GM12891 (cell line): Measurements from ENCODE around the gene ARHGEF6. TPM values are rescaled to one million over a fixed set of nuclear protein-coding genes. Genes with fewer than 3 reads are reported as not detected.
"Not testable (repeated sequence)": the region's sequence is repeated elsewhere in the genome, so short reads cannot be mapped to it uniquely, and the experiment has no call there.

Experiments
- DNase-seq: peaks from one replicate; pipeline ENCODE4 v3.0.0; 2011; ENCODE audit warnings: low spot score; ENCODE audit not compliant: insufficient read length
- FAIRE-seq: peaks from 2 replicates; lab custom pipeline; 2011; peaks lifted over from hg19 to GRCh38; lab: Jason Lieb, UNC
- PAX5 ChIP-seq: IDR thresholded peaks from 2 replicates; pipeline ENCODE4 v1.6.1; 2011; ENCODE audit warnings: low read length, moderate library complexity, mild to moderate bottlenecking; ENCODE audit not compliant: insufficient read depth, severe bottlenecking
- POLR2A ChIP-seq: IDR thresholded peaks from 2 replicates; pipeline ENCODE4 v1.6.1; 2011; ENCODE audit warnings: low read depth, low read length, control low read depth
- POLR2AphosphoS5 ChIP-seq: IDR thresholded peaks from 2 replicates; pipeline ENCODE4 v1.6.1; 2011; ENCODE audit warnings: low read depth, low read length, control low read depth
- POU2F2 ChIP-seq: IDR thresholded peaks from 2 replicates; pipeline ENCODE4 v1.6.1; 2011; ENCODE audit warnings: low read depth, mild to moderate bottlenecking, control low read depth, low read length, moderate library complexity
- SPI1 ChIP-seq: IDR thresholded peaks from 2 replicates; pipeline ENCODE4 v1.6.1; 2011; ENCODE audit warnings: low read depth, low read length, control low read depth
- TAF1 ChIP-seq: IDR thresholded peaks from 2 replicates; pipeline ENCODE4 v1.6.1; 2011; ENCODE audit warnings: low read depth, low read length, control low read depth
- polyA plus RNA-seq: library from polyadenylated mRNA; unstranded; fragments of >200 nt; gene quantifications from one replicate; pipeline ENCODE4 v1.2.1, GENCODE V29; 2012; ENCODE audit warnings: low read depth, missing spikeins, inconsistent platforms; ENCODE audit not compliant: missing spikeins

Gene ARHGEF6, protein sequence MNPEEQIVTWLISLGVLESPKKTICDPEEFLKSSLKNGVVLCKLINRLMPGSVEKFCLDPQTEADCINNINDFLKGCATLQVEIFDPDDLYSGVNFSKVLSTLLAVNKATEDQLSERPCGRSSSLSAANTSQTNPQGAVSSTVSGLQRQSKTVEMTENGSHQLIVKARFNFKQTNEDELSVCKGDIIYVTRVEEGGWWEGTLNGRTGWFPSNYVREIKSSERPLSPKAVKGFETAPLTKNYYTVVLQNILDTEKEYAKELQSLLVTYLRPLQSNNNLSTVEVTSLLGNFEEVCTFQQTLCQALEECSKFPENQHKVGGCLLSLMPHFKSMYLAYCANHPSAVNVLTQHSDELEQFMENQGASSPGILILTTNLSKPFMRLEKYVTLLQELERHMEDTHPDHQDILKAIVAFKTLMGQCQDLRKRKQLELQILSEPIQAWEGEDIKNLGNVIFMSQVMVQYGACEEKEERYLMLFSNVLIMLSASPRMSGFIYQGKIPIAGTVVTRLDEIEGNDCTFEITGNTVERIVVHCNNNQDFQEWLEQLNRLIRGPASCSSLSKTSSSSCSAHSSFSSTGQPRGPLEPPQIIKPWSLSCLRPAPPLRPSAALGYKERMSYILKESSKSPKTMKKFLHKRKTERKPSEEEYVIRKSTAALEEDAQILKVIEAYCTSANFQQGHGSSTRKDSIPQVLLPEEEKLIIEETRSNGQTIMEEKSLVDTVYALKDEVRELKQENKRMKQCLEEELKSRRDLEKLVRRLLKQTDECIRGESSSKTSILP
- 10.1 TPM for polyA plus RNA-seq

DNA sequence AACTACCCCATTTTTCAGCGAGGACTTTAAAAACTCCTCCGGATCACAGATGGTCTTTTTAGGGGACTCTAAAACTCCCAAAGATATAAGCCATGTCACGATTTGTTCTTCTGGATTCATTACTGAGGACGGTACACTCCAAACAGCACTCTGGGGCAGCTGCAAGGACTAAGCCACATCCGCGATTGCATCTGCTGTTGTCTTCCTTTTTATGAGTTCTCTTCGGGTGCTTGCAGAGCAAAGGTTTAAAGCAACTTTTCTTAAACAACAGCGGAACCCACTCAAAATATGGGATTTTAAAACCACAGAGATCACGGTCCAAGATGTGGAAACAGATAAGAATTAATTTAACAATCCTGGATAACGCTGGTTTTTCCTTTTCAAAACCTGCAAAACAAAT lies at the start of gene ARHGEF6:
TSS of gene ARHGEF6 (minus strand) at position 170 of the 400 bp plus-strand sequence. CDS start at position 120, 50 bp downstream.
- no peak for DNase-seq

DNA sequence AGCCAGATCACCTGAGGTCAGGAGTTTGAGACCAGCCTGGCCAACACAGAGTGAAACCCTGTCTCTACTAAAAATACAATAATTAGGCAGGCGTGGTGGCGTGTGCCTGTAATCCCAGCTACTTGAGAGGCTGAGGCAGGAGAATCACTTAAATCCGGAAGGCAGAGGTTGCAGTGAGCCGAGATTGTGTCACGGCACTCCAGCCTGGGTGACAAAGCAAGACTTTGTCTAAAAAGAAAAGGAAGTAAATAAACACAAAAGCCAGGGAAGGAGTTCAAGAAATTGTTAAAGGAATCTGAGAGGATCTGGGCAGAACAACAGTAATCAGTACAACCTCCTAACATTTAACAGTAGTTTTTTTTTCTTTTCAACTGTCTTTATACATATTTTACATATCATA lies 48.7 kb upstream of the ARHGEF6 start:
- FAIRE-seq (no peak), DNase-seq (no peak)
- no peak for TF ChIP-seq POLR2A
- TF ChIP-seq TAF1: no peak
- TF ChIP-seq SPI1: no peak
- no peak for TF ChIP-seq POU2F2
- no peak for TF ChIP-seq POLR2AphosphoS5
- no peak for TF ChIP-seq PAX5

More for the DNA sequence above, at the start of gene ARHGEF6:
- FAIRE-seq: peak; percentile 28
- TF ChIP-seq PAX5 (no peak), POLR2A (no peak), TAF1 (no peak), POU2F2 (no peak), SPI1 (no peak), POLR2AphosphoS5 (no peak)

DNA sequence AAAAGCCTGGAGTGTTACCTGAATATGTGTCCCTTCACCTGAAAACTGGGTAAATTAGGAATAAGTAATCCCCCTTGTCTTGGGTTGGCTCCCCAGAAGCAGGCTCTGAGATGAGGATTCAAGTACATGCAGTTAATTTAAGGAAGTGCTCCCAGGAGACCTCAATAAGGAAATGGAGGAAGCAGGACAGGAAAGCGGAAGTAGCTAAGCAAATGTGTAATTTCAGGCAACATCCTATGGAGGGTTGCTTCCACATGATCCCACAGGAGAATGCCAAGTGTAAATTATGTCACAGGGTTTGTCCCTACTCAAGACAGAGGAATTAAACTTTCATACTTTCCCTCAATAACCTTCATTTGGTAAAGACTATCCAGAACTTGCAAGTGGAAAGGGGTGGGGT lies 48.1 kb upstream of the ARHGEF6 start:
- no peak for FAIRE-seq

DNA sequence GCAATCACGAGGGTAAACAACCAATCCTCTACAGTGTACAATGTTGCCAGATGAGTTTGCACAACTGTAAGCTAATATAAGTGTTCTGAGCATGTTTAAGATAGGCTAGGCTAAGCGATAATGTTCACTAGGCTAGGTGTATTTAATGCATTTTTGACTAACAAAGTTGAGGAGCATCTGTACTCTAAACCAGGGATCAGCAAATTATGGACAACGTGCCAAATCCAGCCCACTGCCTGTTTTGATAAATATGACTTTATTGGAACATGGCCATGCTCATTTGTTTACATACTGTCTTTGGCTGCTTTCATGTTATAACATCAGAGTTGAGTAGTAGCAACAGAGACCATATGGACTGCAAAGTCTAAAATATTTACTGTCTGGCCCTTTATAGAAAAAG lies 46.3 kb upstream of the ARHGEF6 start:
- DNase-seq: no peak
- no peak for FAIRE-seq
- TF ChIP-seq POLR2A (no peak), POLR2AphosphoS5 (no peak)

More for the DNA sequence above, 48.1 kb upstream of the ARHGEF6 start:
- DNase-seq: no peak
- TF ChIP-seq POLR2A (no peak), PAX5 (no peak), POLR2AphosphoS5 (no peak), TAF1 (no peak), SPI1 (no peak), POU2F2 (no peak)

DNA sequence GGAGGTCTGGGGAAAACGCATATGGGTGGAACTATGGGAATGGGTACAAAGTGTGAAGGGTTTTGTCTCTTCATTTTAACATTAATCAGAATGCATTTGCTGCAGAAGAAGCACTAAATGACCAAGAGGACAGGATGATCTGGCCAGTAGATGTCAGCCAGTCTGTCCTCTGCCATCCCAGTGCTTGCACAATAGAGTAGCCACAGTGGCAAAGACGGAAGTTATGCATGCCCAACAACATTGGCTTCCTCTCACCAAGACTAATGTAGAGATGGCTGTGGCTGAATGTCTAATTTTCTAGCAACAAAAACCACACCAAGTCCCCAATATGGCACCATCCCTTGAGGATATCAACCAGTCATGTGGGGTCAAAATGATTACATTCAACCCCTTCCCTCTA lies 45.0 kb upstream of the ARHGEF6 start:
- no peak for DNase-seq
- FAIRE-seq: peak; percentile 64
- TF ChIP-seq POLR2AphosphoS5: no peak
- TF ChIP-seq PAX5: no peak
- TF ChIP-seq TAF1: no peak
- no peak for TF ChIP-seq SPI1
- no peak for TF ChIP-seq POLR2A
- no peak for TF ChIP-seq POU2F2

DNA sequence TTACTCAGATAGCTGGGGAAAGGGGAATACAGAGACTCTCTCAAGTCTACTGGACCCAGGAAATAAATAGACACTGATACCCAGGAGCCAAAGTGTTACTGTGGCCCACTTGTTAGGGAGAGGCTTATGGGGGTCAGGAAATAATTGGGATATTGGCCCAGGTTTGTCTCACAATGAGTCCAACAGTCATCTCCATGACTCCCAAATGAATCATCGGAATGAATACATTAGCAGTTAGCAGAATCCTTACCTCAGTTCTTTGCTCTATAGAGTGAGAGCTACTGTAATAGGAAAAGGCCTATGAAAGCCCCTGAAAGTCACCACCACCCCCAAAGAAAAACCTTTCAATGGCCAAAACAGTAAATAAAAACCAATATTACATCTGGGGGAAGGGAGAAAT lies 42.4 kb upstream of the ARHGEF6 start:
- DNase-seq (no peak), FAIRE-seq (no peak)
- TF ChIP-seq SPI1 (no peak), TAF1 (no peak), POU2F2 (no peak), POLR2A (no peak), PAX5 (no peak), POLR2AphosphoS5 (no peak)

DNA sequence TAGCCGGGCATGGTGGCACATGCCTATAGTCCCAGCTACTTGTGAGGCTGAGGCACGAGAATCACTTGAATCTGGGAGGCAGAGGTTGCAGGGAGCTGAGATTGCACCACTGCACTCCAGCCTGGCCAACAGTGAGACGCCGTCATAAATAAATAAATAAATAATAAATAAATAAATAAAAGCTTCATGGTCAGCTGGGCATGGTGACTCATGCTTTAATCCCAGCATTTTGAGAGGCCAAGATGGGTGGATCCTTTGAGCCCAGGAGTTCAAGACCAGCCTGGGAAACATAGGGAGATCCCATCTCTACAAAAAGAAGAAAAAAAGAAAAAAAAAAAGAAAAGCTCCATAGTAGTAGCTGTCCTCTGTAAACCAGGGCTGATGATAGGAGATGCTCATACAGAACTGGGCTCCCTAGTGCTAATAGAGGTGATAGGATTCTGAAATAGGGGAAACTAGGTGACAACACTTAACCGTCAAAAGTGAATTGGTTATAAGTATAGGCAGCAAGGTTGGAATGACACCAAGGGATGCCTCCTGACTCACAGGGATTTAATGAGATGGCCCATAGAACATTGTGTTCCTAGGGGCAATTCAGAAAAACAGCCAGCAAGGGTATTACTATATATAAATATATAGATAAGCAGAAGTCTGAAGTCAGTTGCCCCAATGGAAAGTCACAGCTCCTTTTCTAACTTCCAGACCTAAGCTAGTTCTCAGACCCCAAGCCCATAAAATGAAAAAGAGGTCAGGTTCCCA lies 41.8 kb upstream of the ARHGEF6 start:
- TF ChIP-seq PAX5 (no peak), POLR2A (no peak), POU2F2 (no peak), TAF1 (no peak), POLR2AphosphoS5 (no peak), SPI1 (no peak)
- FAIRE-seq: no peak
- no peak for DNase-seq

DNA sequence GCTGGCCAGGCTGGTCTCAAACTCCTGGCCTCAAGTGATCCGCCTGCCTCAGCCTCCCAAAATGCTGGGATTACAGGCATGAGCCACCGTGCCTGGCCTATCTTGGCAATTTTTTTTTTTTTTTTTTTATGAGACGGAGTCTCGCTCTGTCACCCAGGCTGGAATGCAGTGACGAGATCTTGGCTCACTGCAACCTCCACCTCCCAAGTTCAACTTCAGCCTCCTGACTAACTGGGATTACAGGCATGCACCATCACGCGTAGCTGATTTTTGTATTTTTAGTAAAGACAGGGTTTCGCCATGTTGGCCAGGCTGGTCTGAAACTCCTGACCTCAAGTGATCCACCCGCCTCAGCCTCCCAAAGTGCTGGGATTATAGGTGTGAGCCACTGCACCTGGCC lies 39.0 kb upstream of the ARHGEF6 start:
- DNase-seq, FAIRE-seq: not testable (repeated sequence)

DNA sequence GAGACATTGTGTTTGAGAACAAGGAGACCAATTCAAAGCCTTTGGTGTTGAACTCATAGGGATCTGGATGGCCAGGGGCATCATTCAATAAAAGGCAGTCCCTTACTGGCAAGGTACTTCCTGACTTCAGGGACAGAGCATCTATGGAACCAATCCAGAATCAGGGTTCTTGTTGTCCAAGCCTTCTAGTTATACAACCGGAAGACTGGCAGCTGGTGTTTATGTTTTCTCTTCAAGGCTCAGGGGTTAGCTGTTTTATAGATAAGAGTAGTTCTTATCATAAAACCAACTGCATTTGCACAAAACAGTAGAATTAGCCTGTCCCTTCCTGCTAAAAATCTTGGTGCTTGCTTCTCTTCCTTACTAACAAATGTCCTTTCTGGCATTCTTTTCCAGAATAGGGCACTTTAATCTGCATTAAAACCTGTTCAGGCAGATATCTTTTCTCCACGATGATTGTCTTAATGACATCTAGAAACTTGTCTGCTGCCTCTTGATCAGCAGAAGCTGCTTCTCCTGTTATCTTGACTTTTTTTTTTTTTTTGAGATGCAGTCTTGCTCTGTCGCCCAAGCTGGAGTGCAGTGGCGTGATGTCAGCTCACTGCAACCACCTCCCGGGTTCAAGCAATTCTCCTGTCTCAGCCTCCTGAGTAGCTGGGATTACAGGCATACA lies 38.4 kb upstream of the ARHGEF6 start:
- TF ChIP-seq POLR2AphosphoS5 (no peak), POU2F2 (no peak), SPI1 (no peak), TAF1 (no peak), PAX5 (no peak), POLR2A (no peak)
- DNase-seq: no peak
- FAIRE-seq: no peak
